Nephron progenitor cell (in vitro differentiated cells): ENCODE data around the gene MKKS.

Experiments
- DNase-seq: peaks from one replicate; pipeline ENCODE4 v3.0.0; 2021
- H3K27ac Mint-ChIP-seq: 2 replicates; pipeline ENCODE4 v1.8.0; 2021; ENCODE audit warnings: mild to moderate bottlenecking, moderate library complexity, mixed read lengths
- H3K27me3 Mint-ChIP-seq: 2 replicates; pipeline ENCODE4 v1.8.0; 2021; ENCODE audit warnings: mild to moderate bottlenecking, low read depth, mixed read lengths; ENCODE audit not compliant: poor library complexity
- H3K36me3 Mint-ChIP-seq: 2 replicates; pipeline ENCODE4 v1.8.0; 2021; ENCODE audit warnings: low read depth, mixed read lengths
- H3K4me1 Mint-ChIP-seq: 2 replicates; pipeline ENCODE4 v1.8.0; 2021; ENCODE audit warnings: mixed read lengths
- H3K4me3 Mint-ChIP-seq: 2 replicates; pipeline ENCODE4 v1.8.0; 2021; ENCODE audit warnings: mild to moderate bottlenecking, moderate library complexity, mixed read lengths
- H3K9me3 Mint-ChIP-seq: 2 replicates; pipeline ENCODE4 v1.8.0; 2021; ENCODE audit warnings: mild to moderate bottlenecking, moderate library complexity, mixed read lengths
- CTCF ChIP-seq: fragments of 200-600 bp; sonication (generic); IDR thresholded peaks from 2 replicates; pipeline ENCODE4 v1.5.0; 2021; ENCODE audit warnings: antibody characterized with exemption

MKKS gene

DNA sequence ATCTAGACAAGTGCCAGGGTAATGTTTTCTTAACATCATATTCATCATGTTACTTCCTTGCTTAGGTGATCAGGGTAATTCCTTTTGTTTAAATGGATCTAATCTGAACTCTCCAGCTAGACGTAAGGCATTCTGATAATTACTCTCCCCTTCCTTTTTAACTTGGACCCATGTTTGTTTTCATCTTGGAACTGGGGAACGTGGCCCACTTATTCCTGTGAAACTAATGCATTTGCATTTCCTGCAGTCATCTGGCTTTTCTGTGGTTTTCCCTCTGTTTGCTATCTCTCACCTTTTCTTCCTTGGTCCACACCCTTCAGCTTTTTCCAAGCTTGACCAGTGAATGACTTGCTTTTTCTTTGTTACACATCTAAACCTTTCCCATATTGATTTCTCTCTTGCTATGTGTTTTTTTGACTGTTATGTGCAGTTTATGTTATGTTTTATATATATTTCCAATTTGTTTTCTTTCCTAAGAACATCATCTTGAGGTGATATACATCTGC is 34.4 kb upstream of the MKKS start:
- TF ChIP-seq CTCF: no peak
- peak overlapping the region; percentile 16 for H3K27ac Mint-ChIP-seq
- no peaks in the 10 kb centered on the region for H3K27me3 Mint-ChIP-seq
- peak overlapping the region; percentile 16 for H3K4me3 Mint-ChIP-seq
- peaks cover 10% of the 10 kb centered on the region for H3K9me3 Mint-ChIP-seq
- peaks cover 21% of the 10 kb centered on the region for H3K36me3 Mint-ChIP-seq
- H3K4me1 Mint-ChIP-seq: peaks cover 60% of the 10 kb centered on the region
- no peak for DNase-seq

- Mint-ChIP-seq H3K27ac (peak overlapping the region; percentile 70), H3K4me1 (peaks cover 54% of the 10 kb centered on the region)
- no peak for DNase-seq
Observed at GRCh38 chr20:10467681-10468339, 33.8 kb upstream of the MKKS start.

GRCh38 chr20:10466855-10467254 is 32.8 kb upstream of the MKKS start:
- H3K4me3 Mint-ChIP-seq: peak overlapping the region; percentile 21
- TF ChIP-seq CTCF: no peak
- H3K9me3 Mint-ChIP-seq: peaks cover 18% of the 10 kb centered on the region
- DNase-seq: no peak
- H3K27ac Mint-ChIP-seq: peak overlapping the region; percentile 92
- no peaks in the 10 kb centered on the region for H3K27me3 Mint-ChIP-seq
- peaks cover 50% of the 10 kb centered on the region for H3K4me1 Mint-ChIP-seq
- H3K36me3 Mint-ChIP-seq: peaks cover 35% of the 10 kb centered on the region

More at GRCh38 chr20:10467681-10468339, 33.8 kb upstream of the MKKS start:
- Mint-ChIP-seq H3K27me3 (no peaks in the 10 kb centered on the region), H3K9me3 (peaks cover 16% of the 10 kb centered on the region), H3K4me3 (peak overlapping the region; percentile 16), H3K36me3 (peaks cover 27% of the 10 kb centered on the region)
- no peak for TF ChIP-seq CTCF

- Mint-ChIP-seq H3K4me3 (peak overlapping the region; percentile 21), H3K27me3 (no peaks in the 10 kb centered on the region), H3K27ac (peak overlapping the region; percentile 92), H3K4me1 (peaks cover 45% of the 10 kb centered on the region), H3K9me3 (peaks cover 18% of the 10 kb centered on the region), H3K36me3 (peaks cover 37% of the 10 kb centered on the region)
- no peak for TF ChIP-seq CTCF
- peak; percentile 30 for DNase-seq
Observed at GRCh38 chr20:10466325-10466724, 32.3 kb upstream of the MKKS start.

GRCh38 chr20:10465135-10465534 is 31.1 kb upstream of the MKKS start:
- H3K9me3 Mint-ChIP-seq: peaks cover 21% of the 10 kb centered on the region
- TF ChIP-seq CTCF: no peak
- no peak overlapping the region for H3K27ac Mint-ChIP-seq
- H3K4me3 Mint-ChIP-seq: no peak overlapping the region
- peaks cover 43% of the 10 kb centered on the region for H3K4me1 Mint-ChIP-seq
- no peaks in the 10 kb centered on the region for H3K27me3 Mint-ChIP-seq
- H3K36me3 Mint-ChIP-seq: peaks cover 42% of the 10 kb centered on the region
- DNase-seq: no peak

DNA sequence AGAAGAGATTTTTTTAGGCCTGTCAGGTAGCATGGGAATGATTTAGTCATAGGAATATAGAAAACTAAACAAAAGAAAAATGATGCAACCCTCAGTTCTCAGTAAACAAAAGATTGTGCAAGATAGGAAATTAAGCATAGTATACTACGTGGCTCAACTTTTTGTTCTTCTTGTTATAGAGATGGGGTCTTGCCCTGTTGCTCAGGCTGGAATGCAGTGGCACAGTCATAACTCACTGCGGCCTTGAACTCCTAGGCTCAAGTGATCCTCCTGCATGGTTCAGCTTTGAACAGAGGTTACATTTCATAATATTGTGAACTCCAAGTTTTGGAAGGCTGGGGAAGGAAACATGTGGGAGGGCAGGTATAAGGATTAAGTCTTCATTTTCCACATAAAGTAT is 29.6 kb upstream of the MKKS start:
- Mint-ChIP-seq H3K4me3 (no peak overlapping the region), H3K4me1 (peaks cover 31% of the 10 kb centered on the region), H3K27me3 (no peaks in the 10 kb centered on the region), H3K9me3 (peaks cover 33% of the 10 kb centered on the region), H3K27ac (no peak overlapping the region), H3K36me3 (peaks cover 55% of the 10 kb centered on the region)
- TF ChIP-seq CTCF: no peak
- DNase-seq: no peak
